ENCODE data around the gene MYH9. TPM values are rescaled to one million over a fixed set of nuclear protein-coding genes. Genes with fewer than 3 reads are reported as not detected.

The MYH9 gene
- total RNA-seq, 1 experiment from 2014 or later = 69.7 TPM

DNA sequence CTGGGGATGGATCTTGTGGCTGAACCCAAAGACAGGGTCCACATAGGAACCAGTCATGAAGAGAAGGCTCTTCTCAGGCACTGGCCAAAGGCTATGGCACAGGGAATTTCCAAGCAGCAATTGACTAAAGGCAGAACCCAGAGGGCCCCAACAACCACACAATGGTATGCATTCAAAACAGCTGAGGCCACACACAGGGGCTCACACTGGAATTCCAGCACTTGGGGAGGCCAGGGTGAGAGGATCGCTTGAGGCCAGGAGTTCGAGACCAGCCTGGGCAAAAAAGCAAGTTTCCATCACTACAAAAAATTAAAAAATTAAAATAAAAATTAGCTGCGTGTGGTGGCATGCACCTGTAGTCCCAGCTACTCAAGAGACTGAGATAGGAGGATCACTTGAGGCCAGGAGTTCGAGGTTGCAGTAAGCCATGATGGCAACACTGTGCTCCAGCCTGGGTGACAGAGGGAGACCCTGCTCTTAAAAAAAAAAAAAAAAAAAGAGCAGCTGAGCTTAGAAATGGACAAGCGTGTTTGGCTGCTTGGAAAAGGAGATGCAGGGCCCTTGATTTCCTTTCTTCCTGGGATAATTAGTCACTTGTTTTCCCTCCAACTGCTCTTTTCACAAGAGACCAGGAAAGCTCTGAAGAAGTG lies 44.6 kb downstream of the MYH9 start:
- DNase-seq (ENCODE audit: low read depth, low spot score) = no peak
- in situ Hi-C loops (cut with HindIII; ENCODE audit: low pct_unique_long_range_greater_than_20kb, low sequenced_read_pairs) = no loop called here

DNA sequence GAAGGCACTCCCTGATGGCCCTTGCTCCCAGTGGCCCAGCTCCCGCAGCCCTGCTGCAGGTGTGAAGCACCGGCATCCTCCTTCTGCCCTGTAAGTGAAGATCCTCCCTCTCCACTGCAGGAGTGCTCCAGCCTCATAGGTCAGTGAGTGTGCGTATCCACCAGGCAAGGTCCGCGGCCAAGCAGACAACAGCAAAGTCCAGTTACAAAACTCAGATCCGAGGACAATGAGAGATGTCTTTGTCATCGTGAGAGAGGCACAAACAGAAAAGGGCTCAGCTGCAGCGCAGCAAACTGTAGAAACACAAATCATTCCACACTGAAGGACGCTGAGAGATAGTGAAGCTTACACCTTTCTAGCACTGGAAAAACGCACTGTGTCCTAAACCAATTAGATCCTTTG lies 46.1 kb downstream of the MYH9 start:
- no peak for DNase-seq (ENCODE audit: low read depth, low spot score)
- in situ Hi-C loops (cut with HindIII; ENCODE audit: low pct_unique_long_range_greater_than_20kb, low sequenced_read_pairs) = no loop called here

DNA sequence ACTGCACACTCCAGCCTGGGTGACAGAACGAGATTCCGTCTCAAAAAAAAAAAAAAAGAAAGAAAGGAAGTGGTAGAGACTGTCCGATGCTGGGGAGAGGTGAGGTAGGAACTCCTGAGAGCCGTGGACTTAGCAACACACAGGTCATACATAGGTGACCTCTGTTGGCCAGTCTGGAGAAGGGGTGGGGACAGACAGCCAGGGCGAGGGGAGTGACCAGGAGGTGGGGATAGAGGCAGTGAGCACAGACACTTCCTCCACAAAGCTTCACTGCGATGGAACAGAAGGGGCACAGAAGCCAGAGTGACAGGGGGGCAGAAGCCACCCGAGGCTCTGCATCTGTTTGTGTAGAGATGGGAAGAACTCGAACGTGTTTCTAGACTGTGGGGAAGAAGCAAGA lies 47.1 kb downstream of the MYH9 start:
- DNase-seq (ENCODE audit: low read depth, low spot score) = no peak
- in situ Hi-C loops (cut with HindIII; ENCODE audit: low pct_unique_long_range_greater_than_20kb, low sequenced_read_pairs) = no loop called here

DNA sequence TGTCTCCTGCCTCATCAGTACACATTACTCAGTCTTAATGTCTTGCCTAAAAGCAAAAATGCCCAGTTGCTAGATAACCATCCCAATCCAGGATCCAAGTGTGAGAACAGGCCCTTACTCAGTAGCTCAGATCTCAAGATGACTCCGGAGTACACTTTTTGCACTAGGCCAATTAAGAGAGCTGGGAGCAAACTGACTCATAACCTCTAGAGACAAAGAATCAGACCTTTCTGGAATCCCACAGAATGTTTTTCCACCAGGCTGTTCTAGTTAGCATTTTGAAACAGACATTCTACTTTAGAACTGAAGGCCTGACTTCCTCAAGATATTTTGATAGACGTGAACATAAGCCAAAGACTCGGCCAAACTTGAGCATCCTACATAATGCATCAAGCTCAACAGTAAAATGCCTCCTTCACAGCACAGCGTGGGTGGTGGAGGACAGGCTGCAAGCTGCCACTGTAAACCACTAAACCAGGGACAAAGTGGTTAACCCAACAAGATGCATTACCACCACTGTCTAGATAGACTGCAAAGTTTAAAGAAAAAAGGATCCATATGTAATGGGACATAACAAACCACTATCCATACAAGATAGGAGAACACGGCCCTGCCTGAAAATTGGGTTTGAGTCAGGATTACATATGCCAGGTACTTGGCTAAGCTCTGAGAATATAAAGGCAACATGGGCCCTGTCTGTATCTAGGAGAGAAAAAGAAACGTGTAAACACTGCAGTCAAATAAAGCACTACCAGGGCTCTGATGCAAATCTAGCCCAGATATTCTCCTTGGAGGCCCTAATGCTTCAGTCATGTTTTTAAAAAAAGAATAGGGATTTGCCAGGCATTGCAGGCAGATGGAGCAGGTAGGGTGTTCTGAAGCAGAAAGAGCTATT lies 48.3 kb downstream of the MYH9 start:
- DNase-seq (ENCODE audit: low read depth, low spot score) = no peak
- in situ Hi-C loops (cut with HindIII; ENCODE audit: low pct_unique_long_range_greater_than_20kb, low sequenced_read_pairs) = no loop called here

DNA sequence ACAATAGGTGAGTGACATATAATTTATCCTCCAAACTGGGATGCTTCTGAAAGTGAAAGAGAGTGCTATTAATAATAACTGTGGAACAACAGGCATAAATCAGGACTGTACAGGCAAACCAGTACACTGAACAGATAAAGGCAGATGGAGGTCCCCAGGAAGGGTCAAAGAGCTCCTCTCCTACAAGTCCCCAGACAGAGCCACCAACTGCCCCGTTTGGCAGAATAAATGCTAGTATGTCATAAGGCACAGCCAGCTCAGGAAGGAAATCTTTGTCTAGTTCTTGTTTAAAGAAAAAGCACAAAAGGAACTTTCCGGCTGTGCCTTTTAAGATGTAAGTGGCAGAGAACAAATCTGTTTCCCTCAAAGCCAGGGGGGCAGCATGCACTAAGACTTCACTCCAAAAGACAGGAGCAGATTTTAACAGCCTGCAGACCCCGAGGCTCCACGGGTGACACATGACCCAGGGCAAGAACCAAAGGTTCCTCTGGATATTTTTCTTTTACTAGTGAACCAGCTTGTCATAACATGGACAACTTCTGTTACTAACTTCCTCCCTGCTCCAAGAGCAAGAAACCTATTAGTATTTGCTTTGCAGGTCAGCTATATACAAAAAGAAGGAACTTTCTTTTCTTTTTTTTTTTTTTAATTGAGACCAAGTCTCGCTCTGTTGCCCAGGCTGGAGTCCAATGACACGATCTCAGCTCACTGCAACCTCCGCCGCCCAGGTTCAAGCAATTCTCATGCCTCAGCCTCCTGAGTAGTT lies 50.2 kb downstream of the MYH9 start:
- no peak for DNase-seq (ENCODE audit: low read depth, low spot score)
- in situ Hi-C loops (cut with HindIII; ENCODE audit: low pct_unique_long_range_greater_than_20kb, low sequenced_read_pairs) = no loop called here

DNA sequence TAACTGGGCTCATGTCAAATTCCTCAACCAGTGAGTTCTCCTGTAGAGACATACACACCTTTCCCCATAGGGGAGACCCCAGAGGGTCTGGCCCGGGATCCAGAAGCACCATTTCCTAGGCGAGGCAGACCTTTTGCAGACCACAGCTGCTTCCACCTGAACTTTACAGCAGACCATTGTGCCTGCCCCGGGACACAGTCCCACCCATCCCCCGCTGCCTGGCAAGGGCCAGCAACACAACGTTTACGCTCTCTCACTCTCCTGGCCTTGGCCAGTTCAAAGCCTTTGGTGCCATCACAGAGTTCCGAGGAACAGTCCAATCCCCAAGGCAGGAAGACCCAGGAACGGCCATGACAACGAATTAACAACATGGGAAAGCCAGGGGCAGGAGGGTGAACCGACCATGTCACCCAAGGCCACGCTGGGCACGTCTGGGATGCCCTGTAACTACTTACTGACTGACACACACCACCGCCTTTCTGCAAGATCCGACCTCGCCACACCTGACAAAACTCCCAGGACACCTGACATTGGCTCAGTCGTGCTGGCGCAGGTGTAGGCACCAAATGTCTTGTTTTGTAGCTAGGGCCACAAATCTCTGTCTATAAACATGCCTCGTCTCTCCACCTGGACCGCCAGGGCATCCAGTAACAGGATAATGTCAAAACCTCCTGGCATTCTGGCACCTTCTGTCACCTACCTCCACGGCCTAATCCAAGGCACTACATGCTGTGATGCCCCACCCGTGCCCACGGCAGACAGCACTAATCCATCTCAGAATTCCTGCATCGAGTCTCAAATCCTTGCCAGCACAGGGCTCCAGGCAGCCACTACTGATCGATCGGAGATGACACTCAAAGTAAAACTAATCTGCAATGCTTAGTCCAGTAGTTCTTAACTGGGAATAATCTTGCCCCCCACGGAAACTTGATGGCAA lies 51.3 kb downstream of the MYH9 start:
- DNase-seq (ENCODE audit: low read depth, low spot score) = no peak
- in situ Hi-C loops (cut with HindIII; ENCODE audit: low pct_unique_long_range_greater_than_20kb, low sequenced_read_pairs) = no loop called here

DNA sequence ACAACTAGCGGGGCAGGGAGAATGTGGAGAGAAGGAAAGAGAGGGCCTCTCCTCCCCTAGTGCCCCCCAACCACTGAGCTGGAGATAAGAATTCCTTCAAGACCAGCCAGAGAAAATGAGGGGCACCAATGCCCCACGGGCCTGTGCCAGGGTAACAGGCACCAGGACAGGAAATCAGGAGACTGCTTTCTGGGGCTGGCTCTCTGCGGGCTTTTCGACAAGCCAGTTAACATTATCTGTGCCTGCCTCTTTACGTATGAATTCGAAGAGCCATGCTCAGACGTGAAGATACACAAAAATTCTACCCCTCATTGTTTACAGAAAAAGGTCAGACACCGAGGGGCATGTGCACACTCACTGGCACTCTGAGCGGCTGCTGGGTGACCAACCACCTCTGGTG lies 52.1 kb downstream of the MYH9 start:
- in situ Hi-C loops (cut with HindIII; ENCODE audit: low pct_unique_long_range_greater_than_20kb, low sequenced_read_pairs) = no loop called here
- DNase-seq (ENCODE audit: low read depth, low spot score) = no peak

DNA sequence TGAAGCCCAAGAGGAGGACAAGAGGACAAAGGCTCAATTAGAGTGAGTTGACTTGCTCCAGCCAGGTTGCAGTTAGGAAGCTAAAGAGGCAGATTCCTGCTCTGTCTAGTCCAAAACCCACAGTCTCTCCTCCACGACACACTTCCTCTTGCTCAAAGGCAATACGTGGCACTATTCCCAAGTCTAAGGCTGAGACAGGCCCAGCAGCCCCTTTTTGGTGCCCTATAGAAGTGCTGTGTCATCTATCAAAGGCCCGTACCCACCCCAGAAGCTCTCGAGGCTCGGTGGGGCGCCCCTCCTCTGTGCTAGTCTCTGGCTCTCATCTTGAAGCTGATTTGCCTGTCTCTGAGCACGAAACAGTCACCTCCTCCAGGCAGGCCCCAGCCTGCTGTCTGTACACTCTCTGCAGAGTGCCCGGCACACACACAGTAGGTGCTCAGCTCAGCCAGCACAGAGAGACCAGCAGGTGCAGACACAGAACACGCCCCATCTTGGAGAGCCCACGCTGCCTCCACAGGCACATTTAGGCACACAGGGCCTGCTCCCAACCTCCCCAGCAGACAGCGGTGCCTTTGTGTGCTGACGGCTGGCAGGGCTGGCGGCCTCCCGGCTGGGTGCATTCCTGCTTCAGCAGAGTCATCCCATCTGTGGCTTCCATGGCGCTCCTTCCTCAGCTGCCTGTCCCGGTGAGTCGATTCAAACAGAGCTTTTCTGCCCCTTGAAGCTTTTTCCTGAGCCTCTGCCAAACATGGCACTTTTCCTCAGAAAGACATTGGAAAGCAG lies 52.8 kb downstream of the MYH9 start:
- in situ Hi-C loops (cut with HindIII; ENCODE audit: low pct_unique_long_range_greater_than_20kb, low sequenced_read_pairs) = no loop called here
- peak; percentile 65 for DNase-seq (ENCODE audit: low read depth, low spot score)

DNA sequence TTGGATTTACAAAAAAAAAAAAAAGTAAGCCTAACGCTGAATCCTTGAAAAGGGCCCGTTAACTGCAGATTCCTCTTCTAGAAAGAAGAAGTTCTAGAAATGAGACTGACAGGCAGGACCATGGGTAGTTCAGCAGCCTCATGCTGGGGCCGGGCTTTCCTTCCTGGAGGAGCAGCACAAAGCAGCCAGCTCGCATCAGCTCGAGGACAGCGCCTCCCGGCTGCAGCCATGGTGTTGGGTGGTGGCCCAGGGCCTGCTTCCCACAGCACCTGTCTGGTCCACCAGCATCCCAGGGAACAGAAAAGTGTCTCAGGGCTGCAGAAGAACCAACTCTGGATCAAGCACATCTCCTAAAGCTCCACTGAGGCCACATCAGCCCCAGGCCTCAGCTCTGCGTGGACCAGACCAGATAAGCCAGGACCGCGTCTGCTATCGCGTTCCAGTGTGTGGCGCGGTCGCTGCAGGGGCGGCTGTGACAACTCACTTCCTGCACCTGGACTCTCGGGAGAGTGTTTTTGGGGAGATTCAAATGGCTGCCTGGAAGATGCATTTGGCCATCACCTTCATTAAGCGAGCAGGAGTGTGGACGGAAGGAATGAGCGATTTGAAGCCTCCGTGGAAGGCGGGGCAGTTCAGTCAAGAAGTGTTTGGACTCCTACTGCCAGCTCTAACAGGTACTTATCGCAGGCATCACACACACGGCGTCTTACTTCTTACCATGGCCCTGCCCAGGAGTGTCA lies 53.5 kb downstream of the MYH9 start:
- DNase-seq (ENCODE audit: low read depth, low spot score) = no peak
- in situ Hi-C loops (cut with HindIII; ENCODE audit: low pct_unique_long_range_greater_than_20kb, low sequenced_read_pairs) = no loop called here

DNA sequence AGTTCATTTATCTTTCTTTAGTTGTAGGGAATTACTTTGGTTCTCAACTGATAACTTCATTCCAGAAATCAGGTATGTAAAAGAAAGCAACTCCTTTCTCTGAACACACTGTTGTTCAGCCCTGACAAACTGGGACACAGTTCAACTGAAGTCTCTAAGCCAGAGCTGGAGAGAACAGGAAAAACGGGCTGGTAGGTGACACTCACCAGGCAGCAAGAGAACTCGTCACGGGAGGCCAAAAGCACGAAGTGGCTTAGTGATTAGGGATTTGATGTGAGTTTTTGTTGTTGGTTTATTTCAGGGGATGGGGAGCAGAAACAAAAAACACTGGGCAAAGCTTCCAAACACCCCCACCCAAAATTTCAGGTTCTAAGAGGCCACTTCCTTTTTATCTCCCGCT lies 54.1 kb downstream of the MYH9 start:
- DNase-seq (ENCODE audit: low read depth, low spot score) = no peak
- in situ Hi-C loops (cut with HindIII; ENCODE audit: low pct_unique_long_range_greater_than_20kb, low sequenced_read_pairs) = no loop called here

DNA sequence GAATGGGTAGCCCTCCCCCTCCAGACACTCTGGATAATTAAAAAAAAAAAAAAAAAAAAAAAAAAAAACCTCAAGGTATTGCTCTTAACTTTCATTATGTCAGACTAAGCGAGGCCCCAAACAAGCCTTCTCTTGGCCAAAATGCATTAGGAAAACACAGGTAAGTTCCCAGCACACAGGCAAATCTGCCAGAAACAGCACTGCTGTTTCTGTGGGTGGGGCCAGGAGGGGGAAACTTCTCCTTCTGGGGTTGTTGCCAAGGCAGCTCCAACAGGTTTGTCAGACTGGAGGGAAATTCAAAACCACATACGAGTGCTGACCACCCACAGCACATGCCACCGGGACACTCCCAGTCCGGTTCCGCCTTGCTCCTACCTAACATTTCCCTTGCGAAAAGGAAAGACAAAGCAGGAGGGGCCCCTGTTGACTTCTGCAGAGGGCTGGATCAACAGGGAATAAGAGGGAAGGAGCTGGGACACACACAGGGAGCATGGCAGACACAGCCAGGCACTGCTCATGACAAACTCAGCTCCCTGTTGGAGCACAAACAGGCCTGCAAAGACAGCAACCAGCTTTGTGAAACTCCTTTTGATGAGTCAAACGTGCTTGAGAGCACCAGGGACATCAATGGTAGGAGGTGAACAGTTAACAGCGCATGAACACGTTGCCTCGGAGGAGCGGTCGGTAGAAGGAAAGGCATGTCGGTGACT lies 55.0 kb downstream of the MYH9 start:
- DNase-seq (ENCODE audit: low read depth, low spot score) = no peak
- in situ Hi-C loops (cut with HindIII; ENCODE audit: low pct_unique_long_range_greater_than_20kb, low sequenced_read_pairs) = no loop called here

DNA sequence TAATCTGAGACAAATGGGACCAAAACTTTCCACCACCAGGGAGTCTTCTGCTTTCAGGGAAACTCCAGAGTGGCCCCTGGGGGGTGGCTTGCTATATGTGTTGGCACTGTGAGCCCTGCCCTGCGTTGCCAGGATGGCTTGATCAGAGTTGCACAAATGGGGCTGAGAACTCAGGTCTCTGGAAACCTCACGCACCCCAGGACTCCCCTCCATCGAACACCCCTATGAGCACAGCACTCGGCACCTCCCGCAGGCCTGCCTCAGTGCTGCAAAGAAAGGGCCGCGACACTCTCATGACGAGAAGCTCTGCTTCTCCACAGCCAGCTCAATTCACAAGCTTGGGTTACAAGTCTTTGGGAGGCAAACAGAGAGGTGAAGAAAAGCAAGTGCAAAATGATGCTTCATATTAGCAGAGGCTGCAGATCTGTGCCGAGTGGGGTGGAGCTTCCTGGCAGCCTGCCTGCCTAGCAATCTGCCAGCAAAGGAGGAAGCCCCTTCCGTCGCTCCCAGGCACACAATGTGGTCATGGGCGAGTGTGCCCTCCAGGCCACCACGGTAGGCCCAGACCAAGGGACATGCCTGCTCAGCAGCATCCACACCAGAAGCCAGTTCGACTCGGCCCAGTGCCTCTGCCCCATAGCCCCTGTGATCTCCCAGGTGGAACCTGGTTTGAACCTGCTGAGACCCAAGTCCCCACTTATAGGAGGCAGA lies 55.7 kb downstream of the MYH9 start:
- DNase-seq (ENCODE audit: low read depth, low spot score) = no peak
- in situ Hi-C loops (cut with HindIII; ENCODE audit: low pct_unique_long_range_greater_than_20kb, low sequenced_read_pairs) = no loop called here

DNA sequence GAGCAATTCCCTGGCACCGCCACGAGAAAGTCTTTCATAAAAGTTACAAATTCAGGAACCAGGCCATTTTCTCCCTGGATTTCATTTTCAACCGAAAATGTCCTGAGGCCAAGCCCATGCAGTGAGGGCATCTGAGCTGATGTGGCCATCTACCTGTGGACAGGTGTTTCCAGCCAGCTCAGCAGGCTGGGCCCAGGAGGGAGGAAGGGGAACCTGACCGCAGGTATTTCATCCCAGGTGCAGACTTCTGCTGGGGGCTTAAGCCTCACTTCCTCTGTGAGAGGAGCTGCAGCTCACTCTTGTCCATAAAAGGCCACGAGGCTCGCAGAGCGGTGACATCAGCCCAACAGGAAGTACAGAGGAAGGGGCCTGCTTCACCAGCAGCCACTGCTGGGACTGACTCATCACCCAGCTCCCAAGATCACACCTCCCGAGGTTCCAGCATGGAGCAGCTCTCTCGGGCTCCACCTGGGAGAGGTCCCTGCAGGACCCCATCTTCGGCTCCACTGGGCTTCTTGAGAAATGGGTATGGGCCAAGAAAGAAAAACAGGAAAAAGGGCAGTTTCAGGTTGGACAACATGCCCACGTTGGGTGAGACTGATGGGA lies 56.4 kb downstream of the MYH9 start:
- peak; percentile 27 for DNase-seq (ENCODE audit: low read depth, low spot score)
- in situ Hi-C loops (cut with HindIII; ENCODE audit: low pct_unique_long_range_greater_than_20kb, low sequenced_read_pairs) = no loop called here

DNA sequence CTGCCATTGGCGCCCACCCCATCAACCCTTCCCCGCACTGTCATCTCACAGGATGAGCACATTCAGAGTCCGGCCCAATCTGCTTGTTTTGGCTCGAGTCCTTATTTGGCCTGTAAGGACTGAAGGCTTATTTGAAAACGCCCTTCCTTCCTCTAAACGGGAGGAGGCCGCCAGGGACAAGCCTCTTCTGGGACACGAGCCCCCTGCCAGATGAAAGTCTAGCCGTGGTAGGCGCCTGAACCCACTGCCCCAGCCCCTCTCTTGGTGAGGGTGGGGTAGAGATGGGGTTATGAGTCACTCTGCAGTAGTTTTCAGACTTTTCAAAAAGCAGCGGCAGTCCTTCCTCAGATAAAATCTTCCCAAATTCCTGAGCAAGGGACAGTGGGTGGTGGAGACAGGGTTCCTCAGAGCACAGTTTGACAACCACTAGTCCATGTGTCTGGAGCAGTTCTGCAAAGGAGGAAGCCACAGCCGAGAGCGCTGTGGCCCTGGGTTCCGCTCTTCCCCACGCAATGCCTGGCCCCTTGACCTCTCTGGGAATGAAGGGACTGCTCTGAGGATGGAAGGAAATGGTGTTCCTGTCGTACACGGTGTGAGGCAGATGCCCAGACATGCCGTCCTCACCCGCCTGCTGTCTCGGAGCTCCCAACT lies 57.0 kb downstream of the MYH9 start:
- in situ Hi-C loops (cut with HindIII; ENCODE audit: low pct_unique_long_range_greater_than_20kb, low sequenced_read_pairs) = no loop called here
- DNase-seq (ENCODE audit: low read depth, low spot score) = no peak
